GM23248 (cell line): ENCODE data around the gene LARP6.
"Not testable (repeated sequence)": the region's sequence is repeated elsewhere in the genome, so short reads cannot be mapped to it uniquely, and the experiment has no call there.

Source experiments
- EZH2 ChIP-seq: fragments of 200-600 bp; sonication (generic); IDR thresholded peaks from 2 replicates; pipeline ENCODE4 v1.6.1; 2018; ENCODE audit warnings: antibody characterized with exemption, mild to moderate bottlenecking; ENCODE audit not compliant: insufficient read depth, poor library complexity, severe bottlenecking
- EZH2phosphoT487 ChIP-seq: fragments of 200-600 bp; sonication (generic); IDR thresholded peaks from 2 replicates; pipeline ENCODE4 v1.6.1; 2018; ENCODE audit warnings: antibody characterized with exemption, moderate library complexity, mild to moderate bottlenecking, low read depth; ENCODE audit not compliant: insufficient read depth

GRCh38 chr15:70858614-70859321 is 4.8 kb upstream of the LARP6 start:
- TF ChIP-seq EZH2phosphoT487, EZH2: not testable (repeated sequence)
